ENCODE data around the gene ITPR3. TPM values are rescaled to one million over a fixed set of nuclear protein-coding genes. Genes with fewer than 3 reads are reported as not detected.

Gene ITPR3
- total and polyA plus RNA-seq, 4 donors, result 0.49 to 2.8 (median 0.71) TPM

GRCh38 chr6:33684428-33684896, 63.3 kb downstream of the ITPR3 start (continued):
- TF ChIP-seq EGR1 (IDR thresholded peaks at IDR 0.05; ENCODE audit: low read depth in 2 of 2), result no peak
- TF ChIP-seq YY1 (IDR thresholded peaks at IDR 0.05), result no peak
- no peak for TF ChIP-seq TAF1 (conservative IDR thresholded peaks at IDR 0.05)

GRCh38 chr6:33684983-33685382, 63.9 kb downstream of the ITPR3 start:
- Histone ChIP-seq H3K36me3 (ENCODE audit: control insufficient read depth in 4 of 4, insufficient read depth in 3 of 4, low read depth in 1 of 4, low read length in 3 of 4) (no peaks in the 10 kb centered on the region), H3K27ac (ENCODE audit: low read depth in 1 of 2, low read length in 2 of 2) (no peak overlapping the region), H3K9ac (ENCODE audit: low read depth in 1 of 2, low read length in 2 of 2) (no peak overlapping the region), H3K4me1 (ENCODE audit: control insufficient read depth in 4 of 4, insufficient read depth in 4 of 4, low read length in 3 of 4) (no peaks in the 10 kb centered on the region), H3K9me3 (ENCODE audit: control insufficient read depth in 4 of 4, low read length in 3 of 4) (no peaks in the 10 kb centered on the region), H3K4me3 (ENCODE audit: low read depth in 1 of 3, low read length in 3 of 3) (no peak overlapping the region), H3K27me3 (ENCODE audit: control insufficient read depth in 4 of 4, insufficient read depth in 4 of 4, low read length in 3 of 4) (no peaks in the 10 kb centered on the region)
- DNase-seq (ENCODE audit: low spot score), result no peak
- no peak for TF ChIP-seq TAF1 (conservative IDR thresholded peaks at IDR 0.05)
- no peak for TF ChIP-seq RXRA (IDR thresholded peaks at IDR 0.05)
- no peak for TF ChIP-seq HNF4A (conservative IDR thresholded peaks at IDR 0.05)
- TF ChIP-seq, protein P1, sequence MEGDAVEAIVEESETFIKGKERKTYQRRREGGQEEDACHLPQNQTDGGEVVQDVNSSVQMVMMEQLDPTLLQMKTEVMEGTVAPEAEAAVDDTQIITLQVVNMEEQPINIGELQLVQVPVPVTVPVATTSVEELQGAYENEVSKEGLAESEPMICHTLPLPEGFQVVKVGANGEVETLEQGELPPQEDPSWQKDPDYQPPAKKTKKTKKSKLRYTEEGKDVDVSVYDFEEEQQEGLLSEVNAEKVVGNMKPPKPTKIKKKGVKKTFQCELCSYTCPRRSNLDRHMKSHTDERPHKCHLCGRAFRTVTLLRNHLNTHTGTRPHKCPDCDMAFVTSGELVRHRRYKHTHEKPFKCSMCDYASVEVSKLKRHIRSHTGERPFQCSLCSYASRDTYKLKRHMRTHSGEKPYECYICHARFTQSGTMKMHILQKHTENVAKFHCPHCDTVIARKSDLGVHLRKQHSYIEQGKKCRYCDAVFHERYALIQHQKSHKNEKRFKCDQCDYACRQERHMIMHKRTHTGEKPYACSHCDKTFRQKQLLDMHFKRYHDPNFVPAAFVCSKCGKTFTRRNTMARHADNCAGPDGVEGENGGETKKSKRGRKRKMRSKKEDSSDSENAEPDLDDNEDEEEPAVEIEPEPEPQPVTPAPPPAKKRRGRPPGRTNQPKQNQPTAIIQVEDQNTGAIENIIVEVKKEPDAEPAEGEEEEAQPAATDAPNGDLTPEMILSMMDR (IDR thresholded peaks at IDR 0.05; ENCODE audit: low read depth, low read length, missing input control), result no peak
- TF ChIP-seq JUND (IDR thresholded peaks at IDR 0.05), result no peak
- TF ChIP-seq FOXA2 (IDR thresholded peaks at IDR 0.05), result no peak
- no peak for TF ChIP-seq RAD21 (IDR thresholded peaks at IDR 0.05)
- TF ChIP-seq HNF4G (IDR thresholded peaks at IDR 0.05), result no peak
- TF ChIP-seq REST (IDR thresholded peaks at IDR 0.05), result no peak
- TF ChIP-seq, protein P2, sequence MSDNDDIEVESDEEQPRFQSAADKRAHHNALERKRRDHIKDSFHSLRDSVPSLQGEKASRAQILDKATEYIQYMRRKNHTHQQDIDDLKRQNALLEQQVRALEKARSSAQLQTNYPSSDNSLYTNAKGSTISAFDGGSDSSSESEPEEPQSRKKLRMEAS (IDR thresholded peaks at IDR 0.05), result no peak
- no peak for TF ChIP-seq EGR1 (IDR thresholded peaks at IDR 0.05; ENCODE audit: low read depth in 2 of 2)
- TF ChIP-seq YY1 (IDR thresholded peaks at IDR 0.05), result no peak
- no peak for TF ChIP-seq SP1 (IDR thresholded peaks at IDR 0.05)
- no peak for TF ChIP-seq NR2F2 (IDR thresholded peaks at IDR 0.05)
- no peak for TF ChIP-seq GABPA (IDR thresholded peaks at IDR 0.05 in 1 of 2, conservative IDR thresholded peaks at IDR 0.05 in 1 of 2)
- TF ChIP-seq, protein P3, sequence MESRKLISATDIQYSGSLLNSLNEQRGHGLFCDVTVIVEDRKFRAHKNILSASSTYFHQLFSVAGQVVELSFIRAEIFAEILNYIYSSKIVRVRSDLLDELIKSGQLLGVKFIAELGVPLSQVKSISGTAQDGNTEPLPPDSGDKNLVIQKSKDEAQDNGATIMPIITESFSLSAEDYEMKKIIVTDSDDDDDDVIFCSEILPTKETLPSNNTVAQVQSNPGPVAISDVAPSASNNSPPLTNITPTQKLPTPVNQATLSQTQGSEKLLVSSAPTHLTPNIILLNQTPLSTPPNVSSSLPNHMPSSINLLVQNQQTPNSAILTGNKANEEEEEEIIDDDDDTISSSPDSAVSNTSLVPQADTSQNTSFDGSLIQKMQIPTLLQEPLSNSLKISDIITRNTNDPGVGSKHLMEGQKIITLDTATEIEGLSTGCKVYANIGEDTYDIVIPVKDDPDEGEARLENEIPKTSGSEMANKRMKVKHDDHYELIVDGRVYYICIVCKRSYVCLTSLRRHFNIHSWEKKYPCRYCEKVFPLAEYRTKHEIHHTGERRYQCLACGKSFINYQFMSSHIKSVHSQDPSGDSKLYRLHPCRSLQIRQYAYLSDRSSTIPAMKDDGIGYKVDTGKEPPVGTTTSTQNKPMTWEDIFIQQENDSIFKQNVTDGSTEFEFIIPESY (IDR thresholded peaks at IDR 0.05), result no peak
- no peak for TF ChIP-seq FOXA1 (IDR thresholded peaks at IDR 0.05)
- TF ChIP-seq, protein P4, sequence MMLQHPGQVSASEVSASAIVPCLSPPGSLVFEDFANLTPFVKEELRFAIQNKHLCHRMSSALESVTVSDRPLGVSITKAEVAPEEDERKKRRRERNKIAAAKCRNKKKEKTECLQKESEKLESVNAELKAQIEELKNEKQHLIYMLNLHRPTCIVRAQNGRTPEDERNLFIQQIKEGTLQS (IDR thresholded peaks at IDR 0.05), result no peak
- 96% methylated on average over 7 of the region's 7 CpGs for WGBS
